ENCODE results near the gene PGRMC2.

The PGRMC2 gene

GRCh38 chr4:128282516-128282915 lies 5.1 kb downstream of the PGRMC2 start:
- Histone ChIP-seq H3K4me1 (ENCODE audit: control insufficient read depth, insufficient read depth, low read depth, low read length) (peaks cover 3% of the 10 kb centered on the region), H3K4ac (ENCODE audit: low read depth in 1 of 2, low read length in 2 of 2) (no peak overlapping the region), H4K91ac (ENCODE audit: low read length) (no peak overlapping the region), H3K4me2 (ENCODE audit: low read length, poor library complexity, severe bottlenecking) (no peak overlapping the region), H3K23ac (ENCODE audit: low read length in 2 of 2) (no peak overlapping the region), H2BK15ac (ENCODE audit: low read depth, poor library complexity, severe bottlenecking) (no peak overlapping the region), H3K79me1 (replicated peaks; ENCODE audit: low read length, poor library complexity, severe bottlenecking) (no peaks in the 10 kb centered on the region), H3K36me3 (ENCODE audit: control insufficient read depth in 1 of 2, insufficient read depth in 2 of 2, low read depth in 1 of 2, low read length in 2 of 2) (peaks cover 3 to 17% of the 10 kb centered on the region in 2 experiments), H3K18ac (ENCODE audit: low read depth in 1 of 2, low read length in 2 of 2) (no peak overlapping the region), H2BK12ac (ENCODE audit: low read length in 2 of 2) (no peak overlapping the region), H2AFZ (ENCODE audit: low read depth, low read length) (no peak overlapping the region), H3K27ac (ENCODE audit: low read length, poor library complexity, severe bottlenecking) (no peak overlapping the region), H3K9me3 (ENCODE audit: control insufficient read depth, low read length) (no peaks in the 10 kb centered on the region), H2BK5ac (ENCODE audit: low read depth, low read length, poor library complexity, severe bottlenecking) (no peak overlapping the region), H3K9ac (ENCODE audit: low read length) (no peak overlapping the region), H2AK5ac (ENCODE audit: low read length, severe bottlenecking) (no peak overlapping the region), H4K8ac (ENCODE audit: low read length) (no peak overlapping the region), H2BK120ac (ENCODE audit: low read depth, low read length) (no peak overlapping the region), H3K27me3 (ENCODE audit: control insufficient read depth in 1 of 2, insufficient read depth in 1 of 2, low read length in 2 of 2) (no peaks in the 10 kb centered on the region), H3K14ac (ENCODE audit: low read length in 2 of 2) (no peak overlapping the region), H3K4me3 (ENCODE audit: insufficient read depth in 1 of 2, low read depth in 1 of 2, low read length in 2 of 2) (peak overlapping the region in 1 of 2 experiments; percentile 4)
- no peak for DNase-seq

GRCh38 chr4:128281354-128281753 lies 6.3 kb downstream of the PGRMC2 start:
- H2BK5ac ChIP-seq (ENCODE audit: low read depth, low read length, poor library complexity, severe bottlenecking): peak overlapping the region; percentile 57
- H3K79me1 ChIP-seq (replicated peaks; ENCODE audit: low read length, poor library complexity, severe bottlenecking): no peaks in the 10 kb centered on the region
- H3K27me3 ChIP-seq (ENCODE audit: control insufficient read depth in 1 of 2, insufficient read depth in 1 of 2, low read length in 2 of 2): no peaks in the 10 kb centered on the region
- H3K4ac ChIP-seq (ENCODE audit: low read depth in 1 of 2, low read length in 2 of 2): no peak overlapping the region
- no CpG with 5 or more reads among the region's 1 CpG for WGBS
- H3K36me3 ChIP-seq (ENCODE audit: control insufficient read depth in 1 of 2, insufficient read depth in 2 of 2, low read depth in 1 of 2, low read length in 2 of 2): peaks cover 6 to 23% of the 10 kb centered on the region in 2 experiments
- no peak overlapping the region for H3K9ac ChIP-seq (ENCODE audit: low read length)
- peaks cover 3% of the 10 kb centered on the region for H3K4me1 ChIP-seq (ENCODE audit: control insufficient read depth, insufficient read depth, low read depth, low read length)
- no peak overlapping the region for H2BK120ac ChIP-seq (ENCODE audit: low read depth, low read length)
- H3K9me3 ChIP-seq (ENCODE audit: control insufficient read depth, low read length): no peaks in the 10 kb centered on the region
- H3K4me2 ChIP-seq (ENCODE audit: low read length, poor library complexity, severe bottlenecking): no peak overlapping the region
- H3K27ac ChIP-seq (ENCODE audit: low read length, poor library complexity, severe bottlenecking): no peak overlapping the region
- no peak overlapping the region for H3K23ac ChIP-seq (ENCODE audit: low read length in 2 of 2)
- no peak overlapping the region for H3K18ac ChIP-seq (ENCODE audit: low read depth in 1 of 2, low read length in 2 of 2)
- no peak overlapping the region for H2AFZ ChIP-seq (ENCODE audit: low read depth, low read length)
- no peak overlapping the region for H2AK5ac ChIP-seq (ENCODE audit: low read length, severe bottlenecking)
- H3K4me3 ChIP-seq (ENCODE audit: insufficient read depth in 1 of 2, low read depth in 1 of 2, low read length in 2 of 2): no peak overlapping the region
- no peak overlapping the region for H4K8ac ChIP-seq (ENCODE audit: low read length)
- H3K14ac ChIP-seq (ENCODE audit: low read length in 2 of 2): no peak overlapping the region
- H4K91ac ChIP-seq (ENCODE audit: low read length): no peak overlapping the region
- DNase-seq: no peak
- no peak overlapping the region for H2BK12ac ChIP-seq (ENCODE audit: low read length in 2 of 2)
- H2BK15ac ChIP-seq (ENCODE audit: low read depth, poor library complexity, severe bottlenecking): no peak overlapping the region

DNA sequence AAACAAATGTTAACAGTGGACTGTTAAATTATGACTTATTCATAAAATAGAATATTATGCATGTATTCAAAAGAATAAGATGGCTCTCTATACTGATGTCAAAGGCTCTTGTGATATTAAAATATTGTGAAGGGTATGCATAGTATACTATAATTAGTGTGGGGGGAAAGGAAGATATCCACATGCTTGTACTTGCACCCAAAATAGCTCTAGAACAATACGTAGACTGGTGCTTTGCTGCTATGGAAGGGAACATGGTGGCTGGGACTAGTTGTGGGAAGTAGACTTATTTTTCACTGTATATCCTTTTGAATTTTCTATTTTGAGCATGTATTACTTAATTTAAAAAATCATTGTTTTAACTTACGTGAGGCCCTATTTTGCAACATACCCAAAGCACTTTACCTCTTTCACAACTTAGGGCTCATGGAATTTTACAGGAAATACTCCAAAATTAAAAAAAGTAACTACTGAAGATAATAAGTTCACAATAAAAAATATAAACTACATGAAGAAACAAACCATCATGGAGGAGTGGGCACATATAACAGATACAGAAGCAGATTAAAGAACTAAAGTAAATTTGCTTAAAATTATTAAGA lies 7.9 kb downstream of the PGRMC2 start:
- H4K8ac ChIP-seq (ENCODE audit: low read length): no peak overlapping the region
- no peaks in the 10 kb centered on the region for H3K79me1 ChIP-seq (replicated peaks; ENCODE audit: low read length, poor library complexity, severe bottlenecking)
- DNase-seq: no peak
- H3K18ac ChIP-seq (ENCODE audit: low read depth in 1 of 2, low read length in 2 of 2): no peak overlapping the region
- no peak overlapping the region for H3K23ac ChIP-seq (ENCODE audit: low read length in 2 of 2)
- peaks cover 6 to 28% of the 10 kb centered on the region in 2 experiments for H3K36me3 ChIP-seq (ENCODE audit: control insufficient read depth in 1 of 2, insufficient read depth in 2 of 2, low read depth in 1 of 2, low read length in 2 of 2)
- H3K9me3 ChIP-seq (ENCODE audit: control insufficient read depth, low read length): no peaks in the 10 kb centered on the region
- no peak overlapping the region for H2AFZ ChIP-seq (ENCODE audit: low read depth, low read length)
- H3K4ac ChIP-seq (ENCODE audit: low read depth in 1 of 2, low read length in 2 of 2): no peak overlapping the region
- no peak overlapping the region for H4K91ac ChIP-seq (ENCODE audit: low read length)
- H3K9ac ChIP-seq (ENCODE audit: low read length): no peak overlapping the region
- no peak overlapping the region for H2BK5ac ChIP-seq (ENCODE audit: low read depth, low read length, poor library complexity, severe bottlenecking)
- WGBS: 100% methylated on average over 1 of the region's 2 CpGs
- no peak overlapping the region for H2AK5ac ChIP-seq (ENCODE audit: low read length, severe bottlenecking)
- H2BK120ac ChIP-seq (ENCODE audit: low read depth, low read length): no peak overlapping the region
- H3K14ac ChIP-seq (ENCODE audit: low read length in 2 of 2): no peak overlapping the region
- no peak overlapping the region for H3K27ac ChIP-seq (ENCODE audit: low read length, poor library complexity, severe bottlenecking)
- H3K27me3 ChIP-seq (ENCODE audit: control insufficient read depth in 1 of 2, insufficient read depth in 1 of 2, low read length in 2 of 2): no peaks in the 10 kb centered on the region
- no peak overlapping the region for H2BK12ac ChIP-seq (ENCODE audit: low read length in 2 of 2)
- H3K4me2 ChIP-seq (ENCODE audit: low read length, poor library complexity, severe bottlenecking): no peak overlapping the region
- peaks cover 7% of the 10 kb centered on the region for H3K4me1 ChIP-seq (ENCODE audit: control insufficient read depth, insufficient read depth, low read depth, low read length)
- no peak overlapping the region for H2BK15ac ChIP-seq (ENCODE audit: low read depth, poor library complexity, severe bottlenecking)
- no peak overlapping the region for H3K4me3 ChIP-seq (ENCODE audit: insufficient read depth in 1 of 2, low read depth in 1 of 2, low read length in 2 of 2)

- H3K36me3 ChIP-seq (ENCODE audit: control insufficient read depth in 1 of 2, insufficient read depth in 2 of 2, low read depth in 1 of 2, low read length in 2 of 2): peaks cover 9 to 37% of the 10 kb centered on the region in 2 experiments
- no peak overlapping the region for H2BK5ac ChIP-seq (ENCODE audit: low read depth, low read length, poor library complexity, severe bottlenecking)
- H4K91ac ChIP-seq (ENCODE audit: low read length): no peak overlapping the region
- H2AK5ac ChIP-seq (ENCODE audit: low read length, severe bottlenecking): no peak overlapping the region
- H4K8ac ChIP-seq (ENCODE audit: low read length): no peak overlapping the region
- H3K4me2 ChIP-seq (ENCODE audit: low read length, poor library complexity, severe bottlenecking): no peak overlapping the region
- 100% methylated on average over 2 of the region's 3 CpGs for WGBS
- H3K18ac ChIP-seq (ENCODE audit: low read depth in 1 of 2, low read length in 2 of 2): no peak overlapping the region
- no peak for DNase-seq
- H3K4me1 ChIP-seq (ENCODE audit: control insufficient read depth, insufficient read depth, low read depth, low read length): peaks cover 5% of the 10 kb centered on the region
- no peak overlapping the region for H3K4me3 ChIP-seq (ENCODE audit: insufficient read depth in 1 of 2, low read depth in 1 of 2, low read length in 2 of 2)
- no peaks in the 10 kb centered on the region for H3K79me1 ChIP-seq (replicated peaks; ENCODE audit: low read length, poor library complexity, severe bottlenecking)
- H3K23ac ChIP-seq (ENCODE audit: low read length in 2 of 2): no peak overlapping the region
- no peaks in the 10 kb centered on the region for H3K9me3 ChIP-seq (ENCODE audit: control insufficient read depth, low read length)
- no peak overlapping the region for H2AFZ ChIP-seq (ENCODE audit: low read depth, low read length)
- H3K14ac ChIP-seq (ENCODE audit: low read length in 2 of 2): no peak overlapping the region
- H3K27me3 ChIP-seq (ENCODE audit: control insufficient read depth in 1 of 2, insufficient read depth in 1 of 2, low read length in 2 of 2): no peaks in the 10 kb centered on the region
- no peak overlapping the region for H2BK15ac ChIP-seq (ENCODE audit: low read depth, poor library complexity, severe bottlenecking)
- no peak overlapping the region for H3K9ac ChIP-seq (ENCODE audit: low read length)
- H3K4ac ChIP-seq (ENCODE audit: low read depth in 1 of 2, low read length in 2 of 2): no peak overlapping the region
- no peak overlapping the region for H3K27ac ChIP-seq (ENCODE audit: low read length, poor library complexity, severe bottlenecking)
- no peak overlapping the region for H2BK12ac ChIP-seq (ENCODE audit: low read length in 2 of 2)
- H2BK120ac ChIP-seq (ENCODE audit: low read depth, low read length): no peak overlapping the region
Measured at GRCh38 chr4:128277856-128278255, 9.8 kb downstream of the PGRMC2 start.
